ENCODE measurements around the gene MYO18B.

MYO18B gene

DNA sequence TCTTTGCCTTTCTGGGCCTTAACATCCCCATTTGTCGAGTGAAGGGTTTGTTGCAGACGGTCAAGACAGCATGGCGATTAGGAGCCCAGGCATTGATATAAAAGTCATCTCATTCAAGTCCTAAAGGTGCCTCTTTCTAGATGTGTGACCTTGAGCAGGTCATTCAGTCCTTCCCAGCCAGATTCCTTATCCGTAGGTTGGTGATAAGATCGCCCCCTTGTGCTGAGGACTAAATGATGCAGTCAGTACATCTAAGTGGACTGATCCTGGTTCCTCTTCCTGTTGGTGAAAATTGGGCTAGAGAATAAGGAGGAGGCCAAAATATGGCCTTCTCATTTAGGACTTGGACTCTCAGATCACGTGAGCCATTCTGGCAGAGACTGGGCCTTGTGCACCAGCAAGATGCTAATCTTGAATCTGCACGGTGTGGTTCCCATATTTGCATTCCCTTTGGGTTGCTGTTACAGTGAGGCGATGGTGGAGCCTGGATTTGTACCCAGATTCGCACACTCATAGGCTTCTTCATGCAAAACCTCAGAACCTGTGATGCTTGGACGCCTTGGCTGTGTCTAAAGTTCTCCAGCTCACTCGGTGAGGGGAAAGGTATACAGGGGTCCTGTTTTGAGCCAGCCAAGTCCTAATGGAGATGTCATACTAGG is 156.8 kb downstream of the MYO18B start:
- DNase-seq, result no peak

DNA sequence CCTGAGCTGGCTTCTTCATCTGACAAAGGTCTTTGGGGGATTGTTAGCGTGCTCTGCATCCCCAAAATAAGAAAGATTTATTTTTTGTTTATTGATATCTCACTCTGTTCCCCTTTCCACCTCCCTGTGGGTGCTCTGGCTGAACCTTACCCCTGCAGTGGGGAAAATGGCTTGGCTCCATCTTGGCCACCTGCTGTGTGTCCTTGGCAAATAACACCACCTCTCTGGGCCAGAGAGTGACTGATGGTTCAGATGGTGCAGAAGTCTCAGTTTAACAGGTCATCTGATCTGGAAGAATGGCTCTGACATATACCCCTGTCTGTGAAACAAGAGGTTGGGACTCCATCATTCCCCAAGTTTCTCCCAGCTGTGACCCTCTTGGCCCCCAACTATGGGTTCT is 157.6 kb downstream of the MYO18B start:
- DNase-seq, result no peak

DNA sequence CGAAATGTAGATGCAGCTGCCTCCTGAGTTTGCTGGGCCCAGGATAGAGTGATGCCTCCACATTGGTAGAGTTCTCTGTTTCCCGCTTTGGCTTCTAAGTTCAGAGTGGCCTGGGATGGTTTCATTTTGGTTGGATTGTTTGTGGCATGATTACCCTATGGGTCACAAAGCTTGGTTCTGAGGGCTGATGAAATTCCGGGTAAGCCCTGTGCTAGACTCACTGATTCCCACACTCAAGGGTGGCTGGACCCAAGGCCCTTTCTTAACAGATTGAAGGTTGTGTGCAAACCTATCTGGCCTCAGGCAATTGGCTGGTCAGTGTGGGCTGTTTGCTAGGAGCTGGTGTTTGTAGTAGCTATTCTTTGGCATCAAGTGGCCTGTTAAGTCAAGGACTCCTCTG is 158.4 kb downstream of the MYO18B start:
- DNase-seq, result no peak

DNA sequence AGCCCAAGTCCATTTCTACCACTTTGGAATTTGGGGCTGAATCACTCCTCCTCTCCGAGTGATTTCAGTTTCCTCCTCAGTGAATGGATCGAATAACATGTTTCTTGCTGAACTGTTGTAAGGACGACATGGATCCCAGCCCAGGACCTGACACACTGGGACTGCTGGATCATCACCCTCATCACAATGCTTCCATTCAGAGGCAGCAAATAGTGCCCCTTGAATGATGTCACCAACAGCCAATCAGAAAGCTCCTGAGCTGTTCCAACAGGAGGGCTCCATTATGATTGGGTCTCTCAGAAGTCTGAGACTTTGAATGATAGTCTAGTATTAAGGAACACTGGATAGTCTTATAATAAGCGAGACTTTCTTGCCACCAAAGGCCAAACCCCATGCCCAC is 158.9 kb downstream of the MYO18B start:
- peak in 41 of 51 donors; percentile 2 to 85 (median 55) for DNase-seq

DNA sequence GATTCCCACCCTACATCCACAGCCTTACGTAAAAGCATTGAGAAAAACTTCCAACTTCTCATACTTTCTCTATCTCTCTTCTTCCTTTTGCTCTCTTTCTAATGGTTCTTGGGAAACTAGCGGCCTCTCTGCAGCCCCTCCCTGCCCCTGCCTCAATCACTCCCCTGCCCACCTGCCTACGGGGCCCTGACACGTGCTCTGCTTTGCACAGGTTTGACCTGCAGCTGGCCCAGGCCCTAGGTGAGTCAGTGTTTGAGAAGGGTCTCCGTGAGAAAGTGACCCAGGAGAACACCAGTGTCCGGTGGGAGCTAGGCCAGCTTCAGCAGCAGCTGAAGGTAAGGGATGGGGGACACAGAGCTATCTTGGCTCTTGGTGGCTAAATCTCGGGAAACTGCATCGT is 160.4 kb downstream of the MYO18B start:
- no peak for DNase-seq

DNA sequence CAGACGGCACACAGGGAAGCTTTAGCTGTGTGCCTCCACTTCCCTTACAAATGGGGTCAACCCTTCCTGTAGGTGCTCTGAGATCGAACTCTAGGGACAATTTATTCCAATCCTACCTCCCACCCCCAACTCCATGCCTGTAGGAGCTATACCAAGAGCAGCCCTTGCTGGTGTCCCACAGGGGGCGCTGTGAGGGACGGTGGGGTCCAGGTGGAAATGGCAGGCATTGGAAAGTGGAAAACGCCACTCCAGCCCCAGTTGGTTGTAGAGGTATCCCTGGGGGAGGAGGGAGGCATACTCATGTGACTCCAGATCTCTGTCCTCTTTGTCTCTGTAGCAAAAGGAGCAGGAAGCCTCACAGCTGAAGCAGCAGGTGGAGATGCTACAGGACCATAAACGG is 161.3 kb downstream of the MYO18B start:
- no peak for DNase-seq

DNA sequence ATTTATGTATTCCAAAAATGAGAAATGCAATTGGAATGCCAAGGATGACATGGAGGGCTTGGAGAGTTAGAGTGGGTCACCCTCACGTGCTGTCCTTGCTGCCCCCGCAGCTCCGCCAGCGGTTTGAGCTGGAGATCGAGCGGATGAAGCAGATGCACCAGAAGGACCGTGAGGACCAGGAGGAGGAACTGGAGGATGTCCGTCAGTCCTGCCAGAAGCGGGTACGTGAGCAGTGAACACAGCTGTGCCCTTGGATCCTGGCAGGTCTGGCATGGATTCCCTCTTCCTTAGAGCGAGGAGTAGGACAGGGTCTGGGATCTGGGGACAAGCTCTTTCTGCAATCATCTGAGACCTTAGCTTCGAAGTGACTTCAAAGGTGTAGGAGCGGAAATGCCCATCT is 166.2 kb downstream of the MYO18B start:
- DNase-seq, result no peak

DNA sequence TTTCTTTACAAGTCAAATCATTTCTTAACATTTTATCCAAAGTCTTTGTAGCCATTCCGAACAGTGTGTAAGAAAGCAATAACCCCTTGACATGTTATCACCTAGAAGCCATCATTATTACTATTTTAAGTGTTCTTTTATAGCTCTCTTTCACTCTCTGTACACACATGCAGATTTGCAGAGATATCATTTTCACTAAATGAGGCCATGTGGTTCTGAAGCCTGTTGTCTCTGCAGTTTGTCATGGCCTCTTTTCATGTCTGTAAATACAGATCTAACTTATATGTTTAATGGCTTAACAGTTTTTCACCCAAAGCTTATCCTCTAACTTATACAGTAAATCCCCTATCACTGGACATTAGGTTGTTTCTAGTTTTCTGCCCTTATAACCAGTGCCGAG is 166.8 kb downstream of the MYO18B start:
- no peak for DNase-seq

DNA sequence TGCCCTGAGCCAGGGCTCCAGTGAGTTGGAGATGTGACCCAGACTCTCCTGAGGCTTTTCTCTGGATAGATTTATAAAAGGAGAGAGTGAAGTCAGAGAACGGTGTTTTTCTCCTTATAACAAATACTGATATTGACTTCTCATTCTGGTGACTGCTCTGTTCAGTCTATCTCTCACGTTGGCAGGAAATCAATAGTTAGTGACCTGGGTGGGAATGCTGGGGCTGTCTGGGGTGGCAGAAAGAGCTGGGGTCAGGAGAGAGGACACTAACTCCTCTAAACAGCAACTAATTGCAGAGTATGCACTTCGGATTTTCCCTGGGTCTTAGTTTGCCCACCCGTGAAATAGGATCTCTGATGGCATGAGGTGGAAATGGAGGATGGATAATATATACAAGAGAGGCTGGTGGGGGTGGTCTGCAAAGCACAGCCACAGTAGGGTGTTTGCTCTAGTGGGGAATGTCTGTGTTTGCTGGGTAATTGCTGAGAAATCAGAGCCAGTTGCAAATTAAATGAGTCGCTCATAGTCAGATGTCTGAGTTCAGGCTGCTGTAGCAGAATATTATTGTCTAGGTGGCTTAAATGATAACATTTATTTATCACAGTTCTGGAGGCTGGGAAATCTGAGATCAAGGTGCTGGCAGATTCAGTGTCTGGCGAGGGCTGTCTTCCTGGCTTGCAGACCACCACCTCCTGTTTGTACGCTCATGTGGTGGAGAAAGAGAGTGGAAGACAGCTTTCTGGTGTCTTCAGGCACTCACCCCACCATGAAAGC is 167.8 kb downstream of the MYO18B start:
- DNase-seq, result no peak

DNA sequence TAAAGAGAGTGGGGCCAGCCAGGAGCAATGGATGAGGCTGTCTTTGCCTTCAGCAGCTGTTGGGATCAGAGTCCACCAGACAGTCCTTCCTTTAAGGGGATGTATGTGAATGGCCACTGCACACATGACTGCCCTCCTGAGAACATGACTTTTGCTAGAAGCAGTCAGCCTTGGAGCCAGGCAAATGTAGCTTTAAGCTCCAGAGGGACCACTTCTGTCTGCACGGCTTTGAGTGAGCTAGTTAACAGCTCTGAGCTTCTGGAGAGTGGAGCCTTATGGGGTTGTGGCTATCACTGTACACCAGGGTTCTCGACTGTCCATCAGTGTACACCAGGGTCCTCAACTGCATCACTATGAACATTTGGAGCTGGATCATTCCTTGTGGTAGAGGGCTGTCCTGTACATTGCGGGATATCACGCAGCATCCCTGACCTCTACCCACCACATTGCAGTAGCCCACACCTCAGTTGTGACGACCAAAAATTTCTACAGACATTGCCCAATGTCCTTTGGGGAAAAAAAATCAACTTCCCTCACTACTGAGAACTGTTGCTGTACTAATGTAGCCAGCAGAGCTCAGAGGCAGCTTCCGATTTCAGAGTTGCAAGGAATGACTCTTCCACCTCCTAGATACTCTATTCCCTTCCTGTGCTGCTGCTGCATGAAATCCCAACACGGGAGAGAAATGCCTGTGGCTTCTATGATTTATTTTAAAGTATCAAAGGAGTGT is 169.4 kb downstream of the MYO18B start:
- no peak for DNase-seq

DNA sequence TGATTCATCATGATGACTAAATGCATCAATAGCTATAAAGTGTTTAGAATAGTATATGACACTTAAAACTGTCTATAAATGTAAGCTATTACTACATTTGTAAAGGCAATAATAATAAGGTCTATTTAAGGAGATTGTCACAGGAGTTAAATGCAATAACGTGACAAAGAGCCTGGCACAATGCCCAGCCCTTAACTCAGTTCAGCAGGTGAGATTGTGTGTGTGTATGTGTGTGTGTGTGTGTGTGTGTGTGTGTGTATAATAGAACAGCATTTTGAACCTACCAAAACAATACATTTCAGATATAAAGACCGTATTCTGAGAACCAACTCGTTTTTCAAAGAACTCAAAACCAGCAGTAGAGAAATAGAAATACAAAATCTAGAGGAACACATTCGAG is 177.5 kb downstream of the MYO18B start:
- DNase-seq, result no peak

DNA sequence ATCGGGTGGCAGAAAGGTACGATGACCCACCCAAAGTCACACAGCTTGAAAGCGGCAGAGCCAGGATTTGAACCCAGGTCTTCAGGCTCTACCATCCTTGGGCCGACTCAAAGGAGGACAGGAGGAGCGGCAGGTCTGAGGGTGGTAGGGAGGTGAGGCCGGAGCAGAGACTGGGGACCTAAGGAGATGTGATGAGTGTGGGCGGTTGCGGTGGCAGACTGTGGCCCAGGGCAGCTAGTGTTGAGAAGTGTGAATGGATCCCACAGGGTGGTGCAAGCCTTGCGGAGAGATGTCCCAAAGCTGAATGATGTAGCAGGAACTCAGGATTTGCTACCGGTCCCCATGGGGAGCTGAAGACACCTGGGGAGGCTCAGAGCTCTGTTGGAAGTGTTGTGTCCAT is 180.2 kb downstream of the MYO18B start:
- no peak for DNase-seq

DNA sequence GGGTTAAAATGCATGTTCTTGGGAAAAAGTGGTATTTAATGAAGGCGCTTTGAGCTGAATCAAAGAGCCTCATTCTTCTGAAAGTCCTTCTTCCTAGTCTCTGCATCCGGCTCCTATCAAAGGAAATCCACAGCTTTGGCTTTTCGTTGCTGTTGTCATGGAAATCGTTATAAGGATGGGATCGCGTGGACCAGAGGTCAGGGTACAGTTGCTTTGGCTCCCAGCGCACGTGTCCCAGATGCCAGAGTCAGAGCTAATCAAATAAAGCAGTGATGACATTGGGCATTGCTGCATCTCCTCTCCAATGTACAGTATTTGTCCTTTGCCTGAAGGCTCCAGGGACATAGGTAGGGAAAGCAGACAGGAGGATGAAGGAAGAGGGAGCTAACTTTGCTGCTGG is 181.9 kb downstream of the MYO18B start:
- DNase-seq, result peak in 9 of 51 donors; percentile 3 to 29 (median 10)

DNA sequence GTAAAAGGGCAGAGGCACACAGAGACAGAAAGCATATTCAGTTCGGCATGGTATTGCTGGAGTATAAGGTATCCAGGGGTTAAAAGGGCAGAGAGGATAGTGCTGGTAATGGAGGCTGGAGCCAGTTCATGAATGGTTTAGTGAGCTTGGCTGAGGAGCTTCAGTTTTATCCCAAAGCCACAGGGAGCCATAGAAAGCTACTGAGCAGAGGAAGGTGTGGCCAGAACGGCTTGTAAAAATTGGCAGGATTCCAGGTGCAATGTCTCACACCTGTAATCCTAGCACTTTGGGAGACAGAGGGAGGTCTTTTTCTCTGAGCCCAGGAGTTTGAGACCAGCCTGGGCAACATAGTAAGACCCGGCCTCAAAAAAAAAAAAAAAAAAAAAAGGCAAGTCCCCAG is 186.1 kb downstream of the MYO18B start:
- DNase-seq, result no peak

DNA sequence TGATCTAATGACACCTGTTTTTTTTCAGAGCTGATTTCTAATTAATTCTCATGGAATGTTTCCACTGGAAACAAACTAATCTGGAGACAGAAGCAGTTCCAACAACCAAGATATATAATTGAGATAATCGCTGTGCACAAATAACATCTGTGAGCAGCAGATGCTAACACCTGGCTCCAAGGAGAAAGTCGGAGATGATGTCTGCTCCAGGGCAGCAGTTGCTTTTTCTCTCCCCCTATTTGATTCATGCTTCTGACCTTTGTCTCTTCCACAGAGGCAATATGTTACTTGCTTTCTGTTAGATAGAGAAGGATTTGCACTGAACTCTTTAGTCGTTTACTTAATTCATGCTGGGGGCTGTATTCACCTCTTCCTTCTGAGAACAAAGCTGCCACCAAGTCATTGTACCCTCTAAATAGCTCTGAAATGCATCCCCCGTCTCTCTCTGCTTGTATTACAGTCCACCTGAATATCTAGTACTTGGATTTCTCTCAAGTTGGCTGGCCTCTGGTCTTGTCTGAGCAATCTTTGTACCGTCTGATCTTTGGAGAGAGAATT is 187.4 kb downstream of the MYO18B start:
- DNase-seq, result no peak

DNA sequence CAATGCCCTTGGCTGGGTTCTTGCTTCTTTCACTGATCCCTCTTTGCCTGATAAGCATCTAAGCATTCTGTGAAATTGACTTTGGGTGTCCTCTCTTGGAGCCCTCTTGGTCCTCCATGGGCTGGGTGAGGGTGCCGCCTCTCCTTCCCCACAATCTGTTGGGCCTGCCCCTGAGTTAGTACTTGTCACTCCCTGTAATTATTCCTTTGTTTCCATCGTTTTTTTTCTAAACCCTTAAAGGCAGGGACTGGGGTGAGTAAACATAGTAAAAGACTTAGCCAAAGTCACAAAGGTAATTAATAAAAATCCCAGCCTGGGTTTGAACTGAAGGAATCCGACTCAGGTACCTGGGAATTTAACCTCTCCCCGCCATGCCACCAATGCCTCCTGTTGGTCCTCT is 188.1 kb downstream of the MYO18B start:
- no peak for DNase-seq

DNA sequence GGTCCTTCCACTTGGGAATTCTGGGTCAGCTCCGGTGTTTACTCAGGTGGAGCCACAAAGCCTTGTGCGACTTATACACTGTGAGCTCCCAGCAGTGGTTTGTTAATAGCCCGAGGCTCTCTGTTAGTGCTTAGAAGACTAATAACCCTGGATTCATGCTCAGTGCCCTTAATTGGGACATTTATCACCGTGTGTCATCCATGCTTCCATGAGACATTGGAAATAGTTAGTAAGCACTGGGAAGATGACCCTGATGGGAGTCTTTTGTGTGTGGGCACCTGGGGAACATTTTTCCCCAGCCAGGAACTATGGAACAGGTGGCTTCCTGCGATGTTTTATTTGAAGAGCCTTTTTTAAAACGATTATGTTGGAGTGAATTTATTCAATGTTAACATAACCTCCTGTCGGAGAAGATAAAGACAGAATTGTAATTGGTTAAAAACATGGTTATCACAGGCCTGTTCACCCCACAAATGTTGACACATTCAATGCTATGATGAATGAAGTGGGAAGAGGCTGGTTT is 188.9 kb downstream of the MYO18B start:
- DNase-seq, result no peak

DNA sequence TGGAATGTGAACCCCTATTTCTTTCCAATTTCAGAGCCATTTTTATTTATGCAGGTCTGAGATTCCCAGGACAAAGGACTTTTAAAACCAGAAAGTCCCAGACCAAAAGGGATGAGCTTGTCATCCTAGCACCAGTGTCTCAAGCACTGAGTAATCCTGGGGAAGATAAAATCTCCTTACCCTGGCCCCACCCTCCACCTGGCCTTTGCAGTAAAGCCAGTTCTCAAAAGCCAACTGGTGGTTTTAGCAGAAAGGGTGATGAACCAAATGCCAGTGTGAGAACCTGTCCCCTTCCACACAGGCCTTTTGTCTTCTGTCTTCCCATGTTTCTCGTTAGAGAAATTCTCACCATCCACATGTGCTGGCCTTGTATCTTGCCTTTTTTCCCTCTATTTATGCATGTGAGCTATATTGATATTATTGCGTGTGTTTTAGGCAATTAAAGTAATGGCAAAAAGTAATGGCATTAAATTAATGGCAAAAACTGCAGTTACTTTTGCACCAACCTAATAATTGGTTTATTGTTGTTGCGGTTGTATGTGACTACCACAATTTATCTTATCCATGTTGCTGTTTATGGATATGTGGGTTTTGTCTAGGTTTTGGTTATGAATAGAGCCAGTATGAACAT is 191.3 kb downstream of the MYO18B start:
- DNase-seq, result no peak

DNA sequence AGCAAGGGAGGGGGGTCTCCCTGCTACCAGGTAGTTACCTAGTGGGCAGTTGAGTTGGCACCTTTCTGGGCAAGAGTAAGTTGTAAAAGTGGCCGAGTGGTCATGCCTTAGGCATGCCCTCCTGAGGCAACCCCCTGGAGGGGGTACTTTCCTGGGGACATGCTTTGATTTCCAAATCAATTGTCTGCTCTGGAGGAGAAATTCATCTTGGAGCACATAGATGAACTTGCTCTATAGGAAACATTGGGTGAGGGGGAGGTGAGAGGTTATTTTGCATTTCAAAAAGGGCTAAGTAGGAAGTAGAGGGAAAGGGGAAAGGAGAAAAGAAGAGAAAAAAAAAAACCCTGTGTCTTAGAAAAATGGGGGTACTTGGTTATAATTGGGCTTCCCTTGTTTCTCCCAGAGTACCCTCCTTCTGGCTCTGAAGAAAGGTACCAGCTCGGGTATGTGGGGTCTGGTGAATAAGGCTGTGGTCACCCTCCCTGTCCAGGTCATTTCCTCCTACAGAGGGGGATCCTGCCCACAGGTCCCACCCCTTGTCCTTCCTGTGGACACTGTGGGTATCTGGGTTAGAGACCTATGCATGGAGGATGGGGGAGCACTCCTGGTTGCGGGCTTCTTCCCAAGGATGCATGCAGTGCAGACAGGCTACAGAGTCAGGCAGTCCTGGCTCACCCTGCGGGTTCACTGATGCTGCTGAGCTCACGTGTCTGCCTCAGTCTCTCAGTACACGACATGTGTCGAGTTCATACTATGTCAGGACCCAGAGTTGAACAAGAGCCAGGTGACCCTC is 193.5 kb downstream of the MYO18B start:
- DNase-seq, result no peak

DNA sequence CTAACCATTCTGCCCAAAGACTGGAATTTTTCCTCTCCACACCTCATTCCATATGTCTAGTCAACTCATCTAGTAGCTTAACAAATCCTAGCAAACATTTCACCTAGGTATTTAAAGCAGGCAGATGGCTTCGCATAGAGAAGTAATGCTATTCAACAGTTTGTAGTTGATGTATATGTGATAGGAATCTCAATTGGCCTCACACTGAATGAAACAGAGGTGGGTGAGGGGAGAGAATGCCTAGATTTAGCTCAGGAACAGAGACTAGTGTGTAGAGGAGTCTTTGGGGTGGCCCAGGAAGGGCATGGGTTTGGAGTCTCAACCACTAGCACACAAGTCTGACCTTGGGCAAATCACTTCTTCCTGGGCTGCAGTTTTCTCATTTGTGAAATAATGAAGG is 196.2 kb downstream of the MYO18B start:
- no peak for DNase-seq

DNA sequence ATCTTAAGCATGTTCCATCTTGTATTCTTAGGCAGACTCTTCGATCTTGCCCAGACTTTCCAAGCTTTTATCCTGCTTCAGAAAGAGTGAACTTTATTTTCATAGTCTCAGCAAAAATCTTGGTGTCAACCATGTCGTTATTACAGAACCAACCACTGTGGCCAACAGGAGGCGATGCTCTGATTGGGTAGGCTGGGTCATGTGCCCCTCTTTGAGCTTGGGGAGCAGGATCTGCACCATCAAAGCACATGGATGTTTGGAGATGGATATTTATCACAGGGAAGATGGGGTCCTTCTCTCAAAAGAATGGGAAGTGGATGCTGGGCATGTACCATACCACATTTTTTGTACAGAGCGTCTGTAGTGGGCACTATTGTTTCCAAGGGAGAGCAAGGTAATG is 197.4 kb downstream of the MYO18B start:
- no peak for DNase-seq
